IMR-90 (cell line): ENCODE results near the gene NUP153. TPM values are rescaled to one million over a fixed set of nuclear protein-coding genes. Genes with fewer than 3 reads are reported as not detected.

Experiments
- ATAC-seq: fragments of 200-7000 bp; cut with Tn5 transposase; 2 replicates; pipeline ENCODE4 v1.9.1; 2020; ENCODE audit warnings: low read depth, mild to moderate bottlenecking, moderate library complexity
- BruUV-seq: library from RNA; stranded (reverse); fragments of 400-500 nt; replicated peaks from 2 replicates; lab custom pipeline; 2021; lab: Mats Ljungman, UMichigan
- CTCF ChIA-PET: fragments of 300-600 bp; formaldehyde crosslinking; extraction: SDS; loops from one replicate; lab custom pipeline; 2021; ENCODE audit warnings: antibody characterized with exemption; lab: Yijun Ruan, JAX
- POLR2A ChIA-PET: fragments of 300-600 bp; sonication (Branson Sonifier 250); formaldehyde crosslinking; loops from one replicate; lab custom pipeline; 2022; ENCODE audit warnings: antibody characterized with exemption; ENCODE audit not compliant: unreplicated experiment; lab: Charles Lee
- DNase-seq: peaks from one replicate; pipeline ENCODE4 v3.0.0; 2013
- H2AFZ ChIP-seq: replicated peaks from 2 replicates; pipeline ENCODE3; 2013; ENCODE audit warnings: low read length, mild to moderate bottlenecking; ENCODE audit not compliant: poor library complexity
- H2AK5ac ChIP-seq: 2 replicates; pipeline ENCODE4 v1.6.1; 2013; ENCODE audit warnings: low read depth, low read length, inconsistent platforms
- H2AK9ac ChIP-seq: replicated peaks from 2 replicates; pipeline ENCODE3; 2013; ENCODE audit warnings: mild to moderate bottlenecking, low read depth, low read length, moderate library complexity; ENCODE audit not compliant: poor library complexity
- H2BK120ac ChIP-seq: 2 replicates; pipeline ENCODE4 v1.6.1; 2013; ENCODE audit warnings: low read depth, low read length, inconsistent platforms
- H2BK15ac ChIP-seq: 3 replicates; pipeline ENCODE4 v1.6.1; 2013; ENCODE audit warnings: low read depth, low read length, inconsistent platforms
- H2BK20ac ChIP-seq: 2 replicates; pipeline ENCODE4 v1.6.1; 2013; ENCODE audit warnings: low read depth, mild to moderate bottlenecking, inconsistent platforms, low read length, moderate library complexity
- H2BK5ac ChIP-seq: 2 replicates; pipeline ENCODE4 v1.6.1; 2013; ENCODE audit warnings: mild to moderate bottlenecking, low read depth, low read length, inconsistent platforms; ENCODE audit not compliant: poor library complexity, severe bottlenecking
- H3K14ac ChIP-seq: replicated peaks from 2 replicates; pipeline ENCODE4 v1.6.1; 2013; ENCODE audit warnings: low read depth, low read length, inconsistent platforms
- H3K18ac ChIP-seq: 2 replicates; pipeline ENCODE4 v1.6.1; 2013; ENCODE audit warnings: low read depth, low read length, control low read depth
- H3K23ac ChIP-seq: 2 replicates; pipeline ENCODE4 v1.6.1; 2013; ENCODE audit warnings: low read depth, low read length, inconsistent platforms
- H3K27ac ChIP-seq: 2 replicates; pipeline ENCODE4 v1.5.1; 2013; ENCODE audit warnings: mild to moderate bottlenecking, control low read depth, low read length; ENCODE audit not compliant: insufficient read depth
- H3K27me3 ChIP-seq: 2 replicates; pipeline ENCODE4 v1.6.1; 2013; ENCODE audit warnings: low read length; ENCODE audit not compliant: control insufficient read depth, insufficient read depth
- H3K36me3 ChIP-seq: 2 replicates; pipeline ENCODE4 v1.6.1; 2013; ENCODE audit warnings: low read length, mixed read lengths; ENCODE audit not compliant: control insufficient read depth, insufficient read depth
- H3K4ac ChIP-seq: 2 replicates; pipeline ENCODE4 v1.6.1; 2013; ENCODE audit warnings: low read depth, low read length, inconsistent platforms
- H3K4me1 ChIP-seq: 2 replicates; pipeline ENCODE4 v1.6.1; 2013; ENCODE audit warnings: low read length, mixed read lengths; ENCODE audit not compliant: control insufficient read depth, insufficient read depth
- H3K4me2 ChIP-seq: 2 replicates; pipeline ENCODE4 v1.6.1; 2013; ENCODE audit warnings: low read depth, mild to moderate bottlenecking, control low read depth, low read length, moderate library complexity
- H3K4me3 ChIP-seq: 2 replicates; pipeline ENCODE4 v1.5.1; 2013; ENCODE audit warnings: low read depth, mild to moderate bottlenecking, control low read depth, low read length, moderate library complexity; ENCODE audit not compliant: insufficient read depth
- H3K56ac ChIP-seq: 2 replicates; pipeline ENCODE4 v1.6.1; 2013; ENCODE audit warnings: low read length, inconsistent platforms; ENCODE audit not compliant: insufficient read depth; ENCODE audit errors: extremely low read depth
- H3K79me1 ChIP-seq, 2 experiments: 2 replicates each; pipeline ENCODE4 v1.6.1; 2013; ENCODE audit warnings: low read length in 2 of 2, inconsistent platforms in 1 of 2, low read depth in 1 of 2
- H3K9ac ChIP-seq: 2 replicates; pipeline ENCODE4 v1.6.1; 2013; ENCODE audit warnings: low read depth, low read length, control low read depth
- H3K9me1 ChIP-seq: 2 replicates; pipeline ENCODE4 v1.6.1; 2013; ENCODE audit warnings: low read length, inconsistent platforms; ENCODE audit not compliant: insufficient read depth
- H3K9me3 ChIP-seq: 2 replicates; pipeline ENCODE4 v1.6.1; 2013; ENCODE audit warnings: low read length; ENCODE audit not compliant: control insufficient read depth, insufficient read depth
- H4K20me1 ChIP-seq: 2 replicates; pipeline ENCODE4 v1.6.1; 2013; ENCODE audit warnings: low read length, inconsistent platforms; ENCODE audit not compliant: insufficient read depth
- H4K5ac ChIP-seq: 2 replicates; pipeline ENCODE4 v1.6.1; 2013; ENCODE audit warnings: mild to moderate bottlenecking, low read depth, low read length, control low read depth
- H4K8ac ChIP-seq, 2 experiments: 2 replicates each; pipeline ENCODE4 v1.6.1; 2013; ENCODE audit warnings: low read depth in 2 of 2, low read length in 2 of 2, control low read depth in 1 of 2, inconsistent platforms in 1 of 2
- H4K91ac ChIP-seq: 2 replicates; pipeline ENCODE4 v1.6.1; 2013; ENCODE audit warnings: low read depth, low read length, inconsistent platforms; ENCODE audit not compliant: insufficient read depth
- BHLHE40 ChIP-seq: fragments of 150-350 bp; IDR thresholded peaks from 2 replicates; pipeline ENCODE4 v1.6.1; 2016; ENCODE audit warnings: mild to moderate bottlenecking, low read depth, low read length
- CEBPB ChIP-seq: IDR thresholded peaks from 2 replicates; pipeline ENCODE4 v1.6.1; 2012; ENCODE audit warnings: low read depth, low read length, improper control_type of control experiment
- CHD1 ChIP-seq: IDR thresholded peaks from 2 replicates; pipeline ENCODE4 v1.6.1; 2012; ENCODE audit warnings: low read depth, low read length, improper control_type of control experiment
- CTCF ChIP-seq: conservative IDR thresholded peaks from 2 replicates; pipeline ENCODE4 v1.5.1; 2012; ENCODE audit warnings: mild to moderate bottlenecking, low read depth, low read length, improper control_type of control experiment
- ELK1 ChIP-seq: fragments of 150-350 bp; IDR thresholded peaks from 2 replicates; pipeline ENCODE4 v1.6.1; 2016; ENCODE audit warnings: low read depth, mild to moderate bottlenecking, low read length, moderate library complexity, borderline replicate concordance
- FOS ChIP-seq: fragments of 150-350 bp; IDR thresholded peaks from 2 replicates; pipeline ENCODE4 v1.6.1; 2016; ENCODE audit warnings: low read depth, low read length
- MAFK ChIP-seq: IDR thresholded peaks from 2 replicates; pipeline ENCODE4 v1.6.1; 2012; ENCODE audit warnings: low read depth, low read length, improper control_type of control experiment
- MAZ ChIP-seq: IDR thresholded peaks from 2 replicates; pipeline ENCODE4 v1.6.1; 2012; ENCODE audit warnings: low read depth, mild to moderate bottlenecking, low read length, improper control_type of control experiment, moderate library complexity, borderline replicate concordance
- MXI1 ChIP-seq: IDR thresholded peaks from 2 replicates; pipeline ENCODE4 v1.6.1; 2012; ENCODE audit warnings: low read depth, mild to moderate bottlenecking, low read length, moderate library complexity, borderline replicate concordance
- NFE2L2 ChIP-seq: fragments of 150-350 bp; IDR thresholded peaks from 2 replicates; pipeline ENCODE4 v1.6.1; 2016; ENCODE audit warnings: low read depth, mild to moderate bottlenecking, low read length
- POLR2A ChIP-seq: IDR thresholded peaks from 2 replicates; pipeline ENCODE4 v1.6.1; 2012; ENCODE audit warnings: mild to moderate bottlenecking, low read depth, low read length
- RAD21 ChIP-seq: IDR thresholded peaks from 2 replicates; pipeline ENCODE4 v1.6.1; 2012; ENCODE audit warnings: low read length, improper control_type of control experiment
- RCOR1 ChIP-seq: IDR thresholded peaks from 2 replicates; pipeline ENCODE4 v1.6.1; 2012; ENCODE audit warnings: mild to moderate bottlenecking, low read length, improper control_type of control experiment; ENCODE audit not compliant: insufficient replicate concordance
- RFX5 ChIP-seq: IDR thresholded peaks from 2 replicates; pipeline ENCODE4 v1.8.0; 2012; ENCODE audit warnings: low read depth, mild to moderate bottlenecking, low read length, moderate library complexity
- SMC3 ChIP-seq: fragments of 150-350 bp; IDR thresholded peaks from 2 replicates; pipeline ENCODE4 v1.6.1; 2016; ENCODE audit warnings: low read depth, mild to moderate bottlenecking, antibody characterized with exemption, low read length, moderate library complexity
- USF2 ChIP-seq: fragments of 150-350 bp; IDR thresholded peaks from 2 replicates; pipeline ENCODE4 v1.6.1; 2017; ENCODE audit warnings: mild to moderate bottlenecking, antibody characterized with exemption, low read length, low read depth
- WGBS, 2 experiments: methylation state at CpG; one replicate each; pipeline versions ENCODE4 v1.1.5 to v1.1.7; 2013; ENCODE audit warnings: missing lambda C conversion rate in 2 of 2; ENCODE audit not compliant: insufficient read length in 1 of 2; ENCODE audit errors: extremely low coverage in 2 of 2; 5-methylcytosine and 5-hydroxymethylcytosine counted together
- dilution Hi-C: fragments of 300-500 bp; cut with HindIII; formaldehyde crosslinking; loops from one replicate; pipeline ENCODE4 v1.14.3; 2018; ENCODE audit warnings: low sequenced_read_pairs; ENCODE audit not compliant: unreplicated experiment
- in situ Hi-C: fragments of 300-500 bp; cut with MboI; formaldehyde crosslinking; loops from 3 replicates; pipeline ENCODE4 v1.14.3; 2019; ENCODE audit warnings: low sequenced_read_pairs, inconsistent platforms, mixed read lengths
- intact Hi-C: fragments of 100-400 bp; cut with micrococcal nuclease; formaldehyde crosslinking; loops from 2 replicates; pipeline ENCODE4 v1.10.0; 2022
- polyA plus RNA-seq, 3 experiments: library from polyadenylated mRNA; depleted of rRNA; stranded (reverse); fragments of >200 nt; gene quantifications; 2 replicates each; pipeline ENCODE4 v1.2.3, GENCODE V29; 2012; ENCODE audit warnings: low replicate concordance in 1 of 3
- total RNA-seq: library from RNA; depleted of rRNA; stranded (reverse); fragments of >200 nt; gene quantifications from 2 replicates; pipeline ENCODE4 v1.2.3, GENCODE V29; 2012

The NUP153 gene
- total and polyA plus RNA-seq, 2 of the 4 experiments (the other 2 are of a cell fraction), result 17.2 to 39.4 TPM

- intact Hi-C loops (no loop called here), dilution Hi-C loops (no loop called here), in situ Hi-C loops (no loop called here)
- Histone ChIP-seq H4K8ac (no peak overlapping the region), H2BK20ac (no peak overlapping the region), H3K4me3 (no peak overlapping the region), H3K56ac (no peak overlapping the region), H2BK15ac (no peak overlapping the region), H4K20me1 (no peaks in the 10 kb centered on the region), H3K4me1 (no peaks in the 10 kb centered on the region; the same call in 1 of the 2 replicates), H2AK9ac (no peak overlapping the region), H2BK120ac (no peak overlapping the region), H3K18ac (no peak overlapping the region), H3K23ac (no peak overlapping the region), H3K9ac (no peak overlapping the region), H2BK5ac (no peak overlapping the region), H3K4me2 (no peak overlapping the region), H4K91ac (no peak overlapping the region), H3K79me1 (no peaks in the 10 kb centered on the region), H3K27me3 (no peaks in the 10 kb centered on the region; the same call in 1 of the 2 replicates), H3K27ac (no peak overlapping the region), H2AFZ (no peak overlapping the region), H3K4ac (no peak overlapping the region), H3K36me3 (no peaks in the 10 kb centered on the region), H4K5ac (no peak overlapping the region), H3K14ac (no peak overlapping the region), H2AK5ac (no peak overlapping the region), H3K9me3 (peaks cover 12% of the 10 kb centered on the region), H3K9me1 (no peaks in the 10 kb centered on the region)
- no peak for ATAC-seq
- no peak for DNase-seq
- ChIA-PET POLR2A (no interaction called here), CTCF (no interaction called here)
- TF ChIP-seq NFE2L2 (no peak), CEBPB (no peak), RAD21 (no peak), MXI1 (no peak), MAFK (no peak), CHD1 (no peak), POLR2A (no peak), SMC3 (no peak), RFX5 (no peak), ELK1 (no peak), MAZ (no peak), BHLHE40 (no peak), RCOR1 (no peak), FOS (no peak), CTCF (no peak), USF2 (no peak)
- WGBS, 2 experiments, result no CpG with 5 or more reads among the region's 1 CpG
- no TSS peak for BruUV-seq
Measured at GRCh38 chr6:17577059-17577458, 129.7 kb downstream of the NUP153 start.
